Thoracic aorta (tissue), 2 donors: ENCODE data around the gene ZNF750. TPM values are rescaled to one million over a fixed set of nuclear protein-coding genes. Genes with fewer than 3 reads are reported as not detected.

Experiments used
- ATAC-seq: fragments of 150-250 bp; one replicate; pipeline ENCODE4 v1.8.0; 2017; ENCODE audit warnings: low read depth; ENCODE audit not compliant: insufficient number of reproducible peaks, low FRiP score
- DNase-seq: peaks from one replicate; pipeline ENCODE4 v3.0.0-alpha.2; 2020; ENCODE audit warnings: low spot score
- H3K27ac ChIP-seq, 2 donors: fragments of 200-600 bp; sonication (generic); 1 replicate in 1 of 2; 2 replicates in 1 of 2; pipeline ENCODE4 v1.5.1; 2016; ENCODE audit warnings: mild to moderate bottlenecking in 2 of 2, moderate library complexity in 2 of 2
- H3K27me3 ChIP-seq: fragments of 200-600 bp; sonication (generic); replicated peaks from 2 replicates; pipeline ENCODE4 v1.6.0; 2016; ENCODE audit warnings: mild to moderate bottlenecking; ENCODE audit not compliant: insufficient read depth
- H3K36me3 ChIP-seq: fragments of 200-600 bp; sonication (generic); one replicate; pipeline ENCODE4 v1.5.1; 2016
- H3K4me1 ChIP-seq, 2 donors: fragments of 200-600 bp; sonication (generic); 1 replicate in 1 of 2; 2 replicates in 1 of 2; pipeline versions ENCODE4 v1.5.1 to v1.6.0; 2016; ENCODE audit warnings: low read depth in 2 of 2, mild to moderate bottlenecking in 1 of 2; ENCODE audit not compliant: control insufficient read depth in 1 of 2
- H3K4me3 ChIP-seq: fragments of 200-600 bp; sonication (generic); 2 replicates; pipeline ENCODE4 v1.5.1; 2016; ENCODE audit warnings: mild to moderate bottlenecking
- H3K9me3 ChIP-seq: fragments of 200-600 bp; sonication (generic); 2 replicates; pipeline ENCODE4 v1.5.1; 2016
- CTCF ChIP-seq: fragments of 200-600 bp; sonication (generic); IDR thresholded peaks from one replicate; pipeline ENCODE4 v1.5.1; 2019; ENCODE audit warnings: antibody characterized with exemption
- total RNA-seq, 2 donors: library from RNA; depleted of rRNA; stranded (reverse); fragments of >200 nt; gene quantifications; one replicate each; pipeline versions ENCODE4 v1.1.0 to v1.2.3, GENCODE V29; 2016

ZNF750 gene
- total RNA-seq, 2 donors from 2014 or later: not detected

- Histone ChIP-seq H3K36me3 (peaks cover 10% of the 10 kb centered on the region), H3K4me1 (peaks cover 7 to 11% of the 10 kb centered on the region in 2 donors), H3K27ac (no peak overlapping the region), H3K27me3 (no peaks in the 10 kb centered on the region), H3K9me3 (no peaks in the 10 kb centered on the region), H3K4me3 (no peak overlapping the region)
- DNase-seq (no peak), ATAC-seq (no peak)
- TF ChIP-seq CTCF: no peak
Observed at GRCh38 chr17:82794781-82795482, 44.9 kb downstream of the ZNF750 start.

- DNase-seq: no peak
Observed at GRCh38 chr17:82793974-82794630, 45.7 kb downstream of the ZNF750 start.

GRCh38 chr17:82791532-82791931 is 48.3 kb downstream of the ZNF750 start:
- peaks cover 7 to 11% of the 10 kb centered on the region in 2 donors for H3K4me1 ChIP-seq
- H3K36me3 ChIP-seq: peaks cover 5% of the 10 kb centered on the region
- ATAC-seq (no peak), DNase-seq (no peak)
- TF ChIP-seq CTCF: no peak
- no peaks in the 10 kb centered on the region for H3K9me3 ChIP-seq
- H3K27ac ChIP-seq: no peak overlapping the region
- no peaks in the 10 kb centered on the region for H3K27me3 ChIP-seq
- H3K4me3 ChIP-seq: no peak overlapping the region

More at GRCh38 chr17:82793974-82794630, 45.7 kb downstream of the ZNF750 start:
- Histone ChIP-seq H3K27me3 (no peaks in the 10 kb centered on the region), H3K36me3 (peaks cover 5% of the 10 kb centered on the region), H3K9me3 (no peaks in the 10 kb centered on the region), H3K27ac (no peak overlapping the region), H3K4me1 (peaks cover 7 to 11% of the 10 kb centered on the region in 2 donors), H3K4me3 (no peak overlapping the region)
- no peak for TF ChIP-seq CTCF
- no peak for ATAC-seq

- Histone ChIP-seq H3K4me3 (no peak overlapping the region), H3K36me3 (peaks cover 5% of the 10 kb centered on the region), H3K27me3 (no peaks in the 10 kb centered on the region), H3K27ac (no peak overlapping the region), H3K4me1 (peaks cover 7 to 11% of the 10 kb centered on the region in 2 donors), H3K9me3 (no peaks in the 10 kb centered on the region)
- no peak for ATAC-seq
- TF ChIP-seq CTCF: no peak
- DNase-seq: no peak
Observed at GRCh38 chr17:82790391-82790790, 49.4 kb downstream of the ZNF750 start.

- peaks cover 5% of the 10 kb centered on the region for H3K36me3 ChIP-seq
- TF ChIP-seq CTCF: no peak
- H3K4me3 ChIP-seq: no peak overlapping the region
- H3K27me3 ChIP-seq: no peaks in the 10 kb centered on the region
- no peaks in the 10 kb centered on the region for H3K9me3 ChIP-seq
- ATAC-seq: no peak
- H3K4me1 ChIP-seq: peaks cover 7 to 11% of the 10 kb centered on the region in 2 donors
- no peak overlapping the region for H3K27ac ChIP-seq
- no peak for DNase-seq
Observed at GRCh38 chr17:82789806-82790205, 50.0 kb downstream of the ZNF750 start.
